ENCODE results near the gene BTG2. TPM values are rescaled to one million over a fixed set of nuclear protein-coding genes. Genes with fewer than 3 reads are reported as not detected.

BTG2 gene
- total RNA-seq, 1 donor from 2014 or later = 110 TPM

DNA sequence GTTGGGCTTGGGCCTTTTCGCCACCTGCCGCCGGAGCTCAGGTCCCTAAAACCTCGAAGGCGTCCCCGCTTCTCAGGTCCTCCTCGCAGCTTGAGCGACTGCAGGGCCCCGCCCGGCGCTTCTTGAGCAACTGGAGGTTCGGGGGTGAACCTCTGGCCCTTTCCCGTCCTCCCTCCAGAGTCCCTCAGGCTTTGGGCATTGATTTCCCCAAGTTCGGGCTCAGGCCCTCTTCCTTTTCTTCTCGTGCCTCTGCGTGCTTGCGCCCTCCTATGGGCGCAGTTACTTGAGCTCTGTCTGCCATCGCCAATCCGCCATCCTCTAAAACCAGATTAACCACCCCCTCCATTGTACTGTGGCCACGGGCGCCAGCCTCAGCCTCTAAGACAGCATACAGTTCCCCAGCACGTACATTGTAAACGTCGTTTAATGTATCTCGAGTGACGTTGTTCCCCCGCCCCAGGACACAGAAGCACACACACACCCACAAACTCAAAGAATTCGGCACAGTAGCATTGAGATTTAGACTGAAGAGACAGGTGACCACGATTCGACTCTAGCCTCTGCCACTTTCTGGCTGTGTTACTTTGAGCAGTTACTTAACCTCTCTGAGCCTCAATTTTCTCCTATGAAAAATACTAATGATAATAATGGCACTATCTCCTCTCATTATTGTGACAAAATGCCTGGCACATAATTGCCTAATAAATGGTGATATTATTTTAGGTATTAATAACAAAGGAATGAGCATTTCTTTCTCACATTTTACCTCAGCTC is 22.6 kb downstream of the BTG2 start:
- Mint-ChIP-seq H3K9me3 (ENCODE audit: low read depth) (no peaks in the 10 kb centered on the region), H3K27me3 (no peaks in the 10 kb centered on the region), H3K36me3 (ENCODE audit: insufficient read depth) (no peaks in the 10 kb centered on the region), H3K27ac (peak overlapping the region; percentile 95), H3K4me1 (ENCODE audit: low read depth) (peaks cover 46% of the 10 kb centered on the region), H3K4me3 (ENCODE audit: low read depth) (peak overlapping the region; percentile 35)
- TF ChIP-seq, protein P1, sequence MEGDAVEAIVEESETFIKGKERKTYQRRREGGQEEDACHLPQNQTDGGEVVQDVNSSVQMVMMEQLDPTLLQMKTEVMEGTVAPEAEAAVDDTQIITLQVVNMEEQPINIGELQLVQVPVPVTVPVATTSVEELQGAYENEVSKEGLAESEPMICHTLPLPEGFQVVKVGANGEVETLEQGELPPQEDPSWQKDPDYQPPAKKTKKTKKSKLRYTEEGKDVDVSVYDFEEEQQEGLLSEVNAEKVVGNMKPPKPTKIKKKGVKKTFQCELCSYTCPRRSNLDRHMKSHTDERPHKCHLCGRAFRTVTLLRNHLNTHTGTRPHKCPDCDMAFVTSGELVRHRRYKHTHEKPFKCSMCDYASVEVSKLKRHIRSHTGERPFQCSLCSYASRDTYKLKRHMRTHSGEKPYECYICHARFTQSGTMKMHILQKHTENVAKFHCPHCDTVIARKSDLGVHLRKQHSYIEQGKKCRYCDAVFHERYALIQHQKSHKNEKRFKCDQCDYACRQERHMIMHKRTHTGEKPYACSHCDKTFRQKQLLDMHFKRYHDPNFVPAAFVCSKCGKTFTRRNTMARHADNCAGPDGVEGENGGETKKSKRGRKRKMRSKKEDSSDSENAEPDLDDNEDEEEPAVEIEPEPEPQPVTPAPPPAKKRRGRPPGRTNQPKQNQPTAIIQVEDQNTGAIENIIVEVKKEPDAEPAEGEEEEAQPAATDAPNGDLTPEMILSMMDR (IDR thresholded peaks at IDR 0.05; ENCODE audit: unreplicated experiment) = peak; percentile 35
- DNase-seq (ENCODE audit: low spot score, unreplicated experiment) = no peak

DNA sequence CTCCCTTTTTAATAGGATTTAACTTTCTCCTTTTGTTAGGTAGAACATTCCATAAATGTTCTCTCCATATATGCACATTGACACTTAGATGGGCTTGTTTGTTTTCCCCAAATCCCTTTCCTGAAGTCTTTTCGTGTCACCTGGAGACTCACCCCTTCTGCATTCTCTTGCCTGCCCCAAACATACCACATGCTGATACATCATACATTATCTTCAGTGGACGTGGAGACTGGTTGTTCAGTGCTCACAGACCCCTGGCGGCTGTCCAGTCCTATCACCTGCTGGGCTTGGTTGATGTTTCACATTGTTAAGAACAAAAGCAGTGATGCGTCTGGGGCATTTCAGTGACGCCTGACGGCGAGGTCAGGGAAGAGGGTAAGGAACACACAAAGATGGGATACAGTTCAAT is 23.4 kb downstream of the BTG2 start:
- TF ChIP-seq, protein P1 (IDR thresholded peaks at IDR 0.05; ENCODE audit: unreplicated experiment) = peak; percentile 47
- no peaks in the 10 kb centered on the region for H3K27me3 Mint-ChIP-seq
- H3K4me3 Mint-ChIP-seq (ENCODE audit: low read depth) = no peak overlapping the region
- peak overlapping the region; percentile 95 for H3K27ac Mint-ChIP-seq
- no peaks in the 10 kb centered on the region for H3K36me3 Mint-ChIP-seq (ENCODE audit: insufficient read depth)
- no peak for DNase-seq (ENCODE audit: low spot score, unreplicated experiment)
- H3K9me3 Mint-ChIP-seq (ENCODE audit: low read depth) = no peaks in the 10 kb centered on the region
- H3K4me1 Mint-ChIP-seq (ENCODE audit: low read depth) = peaks cover 39% of the 10 kb centered on the region

DNA sequence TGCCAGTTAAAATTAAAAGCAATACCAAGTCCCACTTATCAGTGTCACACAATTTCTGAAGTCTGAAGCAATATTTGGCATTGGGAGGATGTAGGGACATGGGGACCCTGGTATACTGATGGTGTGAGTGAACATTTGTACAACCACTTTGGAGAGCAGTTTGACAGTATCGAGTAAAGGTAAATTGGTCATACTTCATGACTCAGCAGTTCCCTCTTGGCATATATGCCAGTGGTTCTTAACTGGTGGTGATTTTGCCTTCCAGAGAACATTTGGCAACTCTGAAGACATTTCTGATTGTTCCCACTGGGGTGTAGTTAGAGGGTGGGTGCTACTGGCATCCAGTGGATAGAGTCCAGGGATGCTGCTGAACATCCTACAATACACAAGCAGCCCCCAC is 25.9 kb downstream of the BTG2 start:
- Mint-ChIP-seq H3K4me3 (ENCODE audit: low read depth) (no peak overlapping the region), H3K27ac (no peak overlapping the region), H3K4me1 (ENCODE audit: low read depth) (peaks cover 29% of the 10 kb centered on the region), H3K9me3 (ENCODE audit: low read depth) (no peaks in the 10 kb centered on the region), H3K27me3 (no peaks in the 10 kb centered on the region), H3K36me3 (ENCODE audit: insufficient read depth) (no peaks in the 10 kb centered on the region)
- TF ChIP-seq, protein P1 (IDR thresholded peaks at IDR 0.05; ENCODE audit: unreplicated experiment) = no peak
- DNase-seq (ENCODE audit: low spot score, unreplicated experiment) = no peak

DNA sequence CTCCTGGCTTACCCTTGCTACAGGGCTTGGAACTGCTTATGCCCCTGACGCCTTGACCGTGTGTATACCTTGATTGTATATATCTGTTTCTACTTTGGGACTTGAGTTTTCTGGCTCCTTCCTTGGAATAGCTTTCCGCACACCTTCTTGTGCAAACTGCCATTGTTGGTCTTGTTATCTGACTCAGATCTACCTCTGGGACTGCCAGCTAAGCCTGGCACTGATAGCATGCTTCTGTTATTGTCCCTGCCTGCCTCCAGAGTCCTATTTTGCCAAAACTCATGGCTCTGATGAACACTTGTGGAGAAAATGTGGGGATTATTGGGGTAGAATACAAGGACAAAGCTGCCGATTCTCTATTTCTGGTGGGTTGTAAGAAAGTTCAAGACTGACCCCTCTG is 30.2 kb downstream of the BTG2 start:
- peak overlapping the region; percentile 90 for H3K27ac Mint-ChIP-seq
- no peaks in the 10 kb centered on the region for H3K9me3 Mint-ChIP-seq (ENCODE audit: low read depth)
- TF ChIP-seq, protein P1 (IDR thresholded peaks at IDR 0.05; ENCODE audit: unreplicated experiment) = no peak
- H3K27me3 Mint-ChIP-seq = peaks cover 5% of the 10 kb centered on the region
- no peaks in the 10 kb centered on the region for H3K36me3 Mint-ChIP-seq (ENCODE audit: insufficient read depth)
- no peak for DNase-seq (ENCODE audit: low spot score, unreplicated experiment)
- H3K4me1 Mint-ChIP-seq (ENCODE audit: low read depth) = peaks cover 26% of the 10 kb centered on the region
- no peak overlapping the region for H3K4me3 Mint-ChIP-seq (ENCODE audit: low read depth)

DNA sequence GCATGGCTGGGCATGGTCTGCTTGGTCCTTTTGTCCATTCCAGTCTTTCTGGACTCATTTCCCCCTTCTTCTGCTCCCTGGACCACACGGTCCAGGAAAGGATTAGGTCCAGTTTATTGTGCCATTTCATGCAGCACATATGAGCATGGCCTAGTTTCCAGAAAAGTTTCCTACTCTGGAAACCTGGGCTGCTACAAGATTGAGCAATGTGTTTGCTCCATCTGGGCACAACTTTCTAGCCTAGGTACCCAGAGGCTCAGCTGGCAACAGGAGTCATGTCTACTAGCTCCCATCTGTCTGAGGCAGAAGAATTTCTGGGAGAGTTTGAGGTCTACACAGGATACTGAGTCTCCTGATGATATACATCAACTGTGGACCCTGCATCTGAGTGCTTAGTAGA is 30.8 kb downstream of the BTG2 start:
- peak overlapping the region; percentile 90 for H3K27ac Mint-ChIP-seq

More for the DNA sequence above, 30.8 kb downstream of the BTG2 start:
- H3K4me3 Mint-ChIP-seq (ENCODE audit: low read depth) = no peak overlapping the region
- DNase-seq (ENCODE audit: low spot score, unreplicated experiment) = no peak
- H3K9me3 Mint-ChIP-seq (ENCODE audit: low read depth) = no peaks in the 10 kb centered on the region
- TF ChIP-seq, protein P1 (IDR thresholded peaks at IDR 0.05; ENCODE audit: unreplicated experiment) = no peak
- peaks cover 5% of the 10 kb centered on the region for H3K27me3 Mint-ChIP-seq
- H3K4me1 Mint-ChIP-seq (ENCODE audit: low read depth) = peaks cover 26% of the 10 kb centered on the region
- H3K36me3 Mint-ChIP-seq (ENCODE audit: insufficient read depth) = no peaks in the 10 kb centered on the region

Data from progenitor cell of endocrine pancreas (in vitro differentiated cells).